ENCODE measurements around the gene HSD17B12. TPM values are rescaled to one million over a fixed set of nuclear protein-coding genes. Genes with fewer than 3 reads are reported as not detected.

The HSD17B12 gene
- total RNA-seq, 4 donors from 2014 or later: 38.8 to 52.7 (median 41.8) TPM

DNA sequence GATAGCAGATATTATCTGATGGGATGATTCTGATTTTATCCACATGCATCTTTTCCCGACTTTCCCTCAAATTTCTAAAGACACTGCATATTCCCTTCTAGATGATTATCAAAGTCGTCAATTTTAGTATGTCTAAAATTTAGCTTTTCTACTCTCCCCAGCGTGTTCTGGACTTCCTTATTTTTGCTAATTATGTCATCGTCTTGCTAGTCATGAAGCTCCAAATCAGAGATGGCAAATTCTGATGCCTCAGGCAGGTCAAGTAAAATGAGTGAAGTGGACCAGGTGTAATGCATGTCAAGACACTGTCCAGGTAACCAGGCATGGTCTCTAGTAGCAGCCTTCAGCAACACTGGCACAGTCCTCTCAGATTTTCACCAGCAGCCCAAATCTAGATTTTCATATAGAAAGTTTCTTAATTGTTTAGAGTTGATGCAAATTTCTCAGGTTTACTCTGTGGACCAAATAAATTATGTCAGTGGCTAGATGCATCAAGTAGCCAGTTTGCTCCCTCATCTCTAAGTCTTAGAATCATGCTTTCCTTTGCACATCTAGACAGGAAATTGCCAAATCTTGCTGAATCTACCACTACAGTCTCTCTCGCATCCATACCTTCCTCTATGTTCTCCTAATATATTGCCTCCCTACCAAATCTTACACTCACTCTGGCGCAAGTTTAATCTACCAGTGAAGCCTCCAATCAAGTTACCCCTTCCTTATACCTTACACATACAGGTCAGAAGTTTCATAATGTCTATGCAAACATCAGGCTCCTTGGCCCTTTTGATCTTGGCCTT lies 10.6 kb downstream of the HSD17B12 start:
- peaks cover 10 to 42% (median 17%) of the 10 kb centered on the region in 4 donors for H3K4me1 ChIP-seq
- H3K27ac ChIP-seq (replicated peaks in 1 of 4): no peak overlapping the region
- intact Hi-C loops (cut with DNase I): no loop called here
- TF ChIP-seq EP300 (IDR thresholded peaks at IDR 0.05) (no peak), CTCF (IDR thresholded peaks at IDR 0.05) (no peak), POLR2A (IDR thresholded peaks at IDR 0.05; ENCODE audit: low read depth) (no peak), POLR2AphosphoS5 (IDR thresholded peaks at IDR 0.05) (no peak)
- no peaks in the 10 kb centered on the region for H3K27me3 ChIP-seq
- WGBS: 90% methylated on average over 6 of the region's 6 CpGs
- no peaks in the 10 kb centered on the region for H3K9me3 ChIP-seq
- no peak overlapping the region for H3K4me3 ChIP-seq
- H3K36me3 ChIP-seq: peaks cover 0 to 3% (median 0%) of the 10 kb centered on the region in 4 donors
- no peak for DNase-seq (ENCODE audit: extremely low spot score)

- TF ChIP-seq POLR2AphosphoS5 (IDR thresholded peaks at IDR 0.05) (no peak), EP300 (IDR thresholded peaks at IDR 0.05) (no peak), CTCF (IDR thresholded peaks at IDR 0.05) (no peak), POLR2A (IDR thresholded peaks at IDR 0.05; ENCODE audit: low read depth) (no peak)
- 96% methylated on average over 1 of the region's 1 CpG for WGBS
- intact Hi-C loops (cut with DNase I): no loop called here
Observed at GRCh38 chr11:43691806-43692205, 11.3 kb downstream of the HSD17B12 start.

GRCh38 chr11:43693069-43693468 lies 12.5 kb downstream of the HSD17B12 start:
- H3K9me3 ChIP-seq: no peaks in the 10 kb centered on the region
- 91% methylated on average over 2 of the region's 2 CpGs for WGBS
- TF ChIP-seq POLR2A (IDR thresholded peaks at IDR 0.05; ENCODE audit: low read depth) (no peak), EP300 (IDR thresholded peaks at IDR 0.05) (no peak), CTCF (IDR thresholded peaks at IDR 0.05) (no peak), POLR2AphosphoS5 (IDR thresholded peaks at IDR 0.05) (no peak)
- peaks cover under 1 to 24% (median 3%) of the 10 kb centered on the region in 4 donors for H3K4me1 ChIP-seq
- no peak overlapping the region for H3K4me3 ChIP-seq
- DNase-seq (ENCODE audit: extremely low spot score): no peak
- H3K27me3 ChIP-seq: no peaks in the 10 kb centered on the region
- intact Hi-C loops (cut with DNase I): no loop called here
- peaks cover 0 to 3% (median 0%) of the 10 kb centered on the region in 4 donors for H3K36me3 ChIP-seq
- H3K27ac ChIP-seq (replicated peaks in 1 of 4): no peak overlapping the region

More at GRCh38 chr11:43691806-43692205, 11.3 kb downstream of the HSD17B12 start:
- peaks cover 0 to 3% (median 0%) of the 10 kb centered on the region in 4 donors for H3K36me3 ChIP-seq
- no peak for DNase-seq (ENCODE audit: extremely low spot score)
- H3K4me1 ChIP-seq: peaks cover 10 to 36% (median 14%) of the 10 kb centered on the region in 4 donors
- H3K27me3 ChIP-seq: no peaks in the 10 kb centered on the region
- H3K4me3 ChIP-seq: no peak overlapping the region
- no peak overlapping the region for H3K27ac ChIP-seq (replicated peaks in 1 of 4)
- H3K9me3 ChIP-seq: no peaks in the 10 kb centered on the region

DNA sequence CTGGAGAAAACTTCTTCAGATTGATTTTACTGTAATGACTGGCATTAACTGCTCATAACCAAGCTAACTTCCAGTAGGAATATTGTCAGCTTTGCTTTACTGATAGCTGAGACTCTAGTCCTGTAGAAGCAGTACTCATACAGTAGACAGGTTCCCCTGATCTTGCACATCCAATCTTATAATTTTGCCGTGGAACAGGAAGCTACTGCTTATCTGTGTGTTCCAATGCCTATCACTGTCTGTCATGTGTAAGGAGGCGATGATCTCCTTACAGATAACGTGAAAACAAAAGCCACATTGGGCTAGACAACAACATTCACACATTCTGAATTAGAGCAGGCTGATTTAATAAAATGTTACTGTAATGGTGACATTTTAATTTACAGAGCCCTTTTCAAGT lies 13.2 kb downstream of the HSD17B12 start:
- peaks cover 0 to 3% (median 0%) of the 10 kb centered on the region in 4 donors for H3K36me3 ChIP-seq
- H3K4me1 ChIP-seq: peaks cover 0 to 21% (median 0%) of the 10 kb centered on the region in 4 donors
- no peaks in the 10 kb centered on the region for H3K9me3 ChIP-seq
- no peak for TF ChIP-seq POLR2AphosphoS5 (IDR thresholded peaks at IDR 0.05)
- no peak for TF ChIP-seq CTCF (IDR thresholded peaks at IDR 0.05)
- no peak for TF ChIP-seq POLR2A (IDR thresholded peaks at IDR 0.05; ENCODE audit: low read depth)
- no peak for TF ChIP-seq EP300 (IDR thresholded peaks at IDR 0.05)
- no peak overlapping the region for H3K4me3 ChIP-seq
- no peaks in the 10 kb centered on the region for H3K27me3 ChIP-seq
- DNase-seq (ENCODE audit: extremely low spot score): no peak
- intact Hi-C loops (cut with DNase I): no loop called here
- 79% methylated on average over 3 of the region's 3 CpGs for WGBS
- no peak overlapping the region for H3K27ac ChIP-seq (replicated peaks in 1 of 4)
